Type B pancreatic cell (in vitro differentiated cells): ENCODE measurements around the gene HPSE2. TPM values are rescaled to one million over a fixed set of nuclear protein-coding genes. Genes with fewer than 3 reads are reported as not detected.

ENCODE experiments used
- DNase-seq: peaks from one replicate; pipeline ENCODE4 v3.0.0; 2021; ENCODE audit warnings: mixed read lengths; ENCODE audit not compliant: unreplicated experiment; ENCODE audit errors: extremely low spot score
- H3K27ac Mint-ChIP-seq: 2 replicates; pipeline ENCODE4 v1.8.0; 2021; ENCODE audit warnings: mild to moderate bottlenecking, mixed read lengths
- H3K27me3 Mint-ChIP-seq: 2 replicates; pipeline ENCODE4 v1.8.0; 2021; ENCODE audit warnings: mixed read lengths
- H3K36me3 Mint-ChIP-seq: 2 replicates; pipeline ENCODE4 v1.8.0; 2021; ENCODE audit warnings: mixed read lengths
- H3K4me1 Mint-ChIP-seq: one replicate; pipeline ENCODE4 v1.8.0; 2021; ENCODE audit warnings: mixed read lengths; ENCODE audit not compliant: unreplicated experiment
- H3K4me3 Mint-ChIP-seq: 2 replicates; pipeline ENCODE4 v1.8.0; 2021; ENCODE audit warnings: mild to moderate bottlenecking, mixed read lengths
- H3K9me3 Mint-ChIP-seq: 2 replicates; pipeline ENCODE4 v1.8.0; 2021; ENCODE audit warnings: mixed read lengths
- total RNA-seq: library from RNA; stranded (reverse); gene quantifications from 2 replicates; pipeline ENCODE4 v1.2.1, GENCODE V29; 2021; ENCODE audit warnings: low replicate concordance
- TF ChIP-seq, protein P1 (sequence below): fragments of 200-600 bp; sonication (generic); conservative IDR thresholded peaks from 2 replicates; pipeline ENCODE4 v1.5.0; 2021; ENCODE audit warnings: antibody characterized with exemption, mild to moderate bottlenecking

Gene HPSE2
- total RNA-seq, 1 donor from 2014 or later, result 19.8 TPM

- TF ChIP-seq, protein P1, sequence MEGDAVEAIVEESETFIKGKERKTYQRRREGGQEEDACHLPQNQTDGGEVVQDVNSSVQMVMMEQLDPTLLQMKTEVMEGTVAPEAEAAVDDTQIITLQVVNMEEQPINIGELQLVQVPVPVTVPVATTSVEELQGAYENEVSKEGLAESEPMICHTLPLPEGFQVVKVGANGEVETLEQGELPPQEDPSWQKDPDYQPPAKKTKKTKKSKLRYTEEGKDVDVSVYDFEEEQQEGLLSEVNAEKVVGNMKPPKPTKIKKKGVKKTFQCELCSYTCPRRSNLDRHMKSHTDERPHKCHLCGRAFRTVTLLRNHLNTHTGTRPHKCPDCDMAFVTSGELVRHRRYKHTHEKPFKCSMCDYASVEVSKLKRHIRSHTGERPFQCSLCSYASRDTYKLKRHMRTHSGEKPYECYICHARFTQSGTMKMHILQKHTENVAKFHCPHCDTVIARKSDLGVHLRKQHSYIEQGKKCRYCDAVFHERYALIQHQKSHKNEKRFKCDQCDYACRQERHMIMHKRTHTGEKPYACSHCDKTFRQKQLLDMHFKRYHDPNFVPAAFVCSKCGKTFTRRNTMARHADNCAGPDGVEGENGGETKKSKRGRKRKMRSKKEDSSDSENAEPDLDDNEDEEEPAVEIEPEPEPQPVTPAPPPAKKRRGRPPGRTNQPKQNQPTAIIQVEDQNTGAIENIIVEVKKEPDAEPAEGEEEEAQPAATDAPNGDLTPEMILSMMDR, result no peak
- Mint-ChIP-seq H3K4me1 (no peaks in the 10 kb centered on the region), H3K27me3 (no peaks in the 10 kb centered on the region), H3K27ac (no peak overlapping the region), H3K9me3 (no peaks in the 10 kb centered on the region), H3K4me3 (no peak overlapping the region), H3K36me3 (no peaks in the 10 kb centered on the region)
- DNase-seq, result no peak
Observed at GRCh38 chr10:98720551-98720950, 515.1 kb downstream of the HPSE2 start.

GRCh38 chr10:98713586-98713985, 522.1 kb downstream of the HPSE2 start:
- Mint-ChIP-seq H3K4me3 (no peak overlapping the region), H3K4me1 (no peaks in the 10 kb centered on the region), H3K27ac (no peak overlapping the region), H3K9me3 (no peaks in the 10 kb centered on the region), H3K27me3 (no peaks in the 10 kb centered on the region), H3K36me3 (no peaks in the 10 kb centered on the region)
- no peak for DNase-seq
- TF ChIP-seq, protein P1, result no peak

- Mint-ChIP-seq H3K27ac (no peak overlapping the region), H3K4me1 (peaks cover 8% of the 10 kb centered on the region), H3K9me3 (peaks cover 8% of the 10 kb centered on the region), H3K27me3 (peaks cover 7% of the 10 kb centered on the region), H3K36me3 (no peaks in the 10 kb centered on the region), H3K4me3 (no peak overlapping the region)
- no peak for DNase-seq
- TF ChIP-seq, protein P1, result no peak
Observed at GRCh38 chr10:98696516-98696915, 539.1 kb downstream of the HPSE2 start.

DNA sequence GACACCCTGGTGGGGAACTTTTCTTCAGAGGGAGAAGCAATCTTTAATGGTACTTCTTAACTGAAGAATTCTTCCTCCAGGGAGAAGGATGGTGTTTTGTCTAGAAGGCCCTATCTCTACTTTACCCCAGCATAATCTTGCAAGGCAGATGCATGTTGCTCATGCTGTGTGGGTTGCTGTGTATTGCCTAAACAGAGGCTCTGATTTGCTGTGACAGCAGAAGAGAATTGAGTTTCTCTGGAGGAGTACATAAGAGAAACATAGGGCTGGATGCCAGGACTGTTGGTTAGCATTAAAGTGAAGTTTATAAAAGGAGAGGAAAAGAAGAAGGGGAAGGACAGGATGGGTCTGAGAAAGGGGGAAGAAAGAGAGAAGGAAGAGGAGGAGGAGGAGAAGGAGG, 540.8 kb downstream of the HPSE2 start:
- Mint-ChIP-seq H3K4me3 (no peak overlapping the region), H3K27me3 (peaks cover 7% of the 10 kb centered on the region), H3K4me1 (peaks cover 8% of the 10 kb centered on the region), H3K36me3 (no peaks in the 10 kb centered on the region), H3K27ac (no peak overlapping the region), H3K9me3 (peaks cover 8% of the 10 kb centered on the region)
- no peak for DNase-seq
- TF ChIP-seq, protein P1, result no peak

- H3K4me3 Mint-ChIP-seq, result no peak overlapping the region
- H3K27ac Mint-ChIP-seq, result no peak overlapping the region
- DNase-seq, result no peak
- H3K36me3 Mint-ChIP-seq, result no peaks in the 10 kb centered on the region
- H3K4me1 Mint-ChIP-seq, result peaks cover 8% of the 10 kb centered on the region
- H3K27me3 Mint-ChIP-seq, result peaks cover 7% of the 10 kb centered on the region
- TF ChIP-seq, protein P1, result no peak
- peaks cover 8% of the 10 kb centered on the region for H3K9me3 Mint-ChIP-seq
Observed at GRCh38 chr10:98694014-98694413, 541.6 kb downstream of the HPSE2 start.

GRCh38 chr10:98687685-98688084, 548.0 kb downstream of the HPSE2 start:
- Mint-ChIP-seq H3K4me1 (no peaks in the 10 kb centered on the region), H3K27ac (no peak overlapping the region), H3K9me3 (peaks cover 10% of the 10 kb centered on the region), H3K27me3 (peaks cover 3% of the 10 kb centered on the region), H3K36me3 (no peaks in the 10 kb centered on the region), H3K4me3 (no peak overlapping the region)
- no peak for DNase-seq
- TF ChIP-seq, protein P1, result no peak
